SK-N-SH (cell line): ENCODE data around the gene CLTCL1. TPM values are rescaled to one million over a fixed set of nuclear protein-coding genes. Genes with fewer than 3 reads are reported as not detected.

Experiments
- CTCF ChIA-PET: fragments of 300-600, 350-600 bp; formaldehyde crosslinking; extraction: SDS; loops from one replicate; lab custom pipeline; 2021; lab: Yijun Ruan, JAX
- POLR2A ChIA-PET: fragments of 350-600 bp; sonication (Branson Sonifier 250); formaldehyde crosslinking; extraction: SDS; loops from one replicate; lab custom pipeline; 2020; ENCODE audit warnings: antibody characterized with exemption, inconsistent platforms; lab: Yijun Ruan, JAX
- DNase-seq: peaks from one replicate; pipeline ENCODE4 v3.0.0; 2012
- H2AFZ ChIP-seq: fragments of 200-600 bp; sonication (generic); 2 replicates; pipeline ENCODE4 v1.8.1; 2016; ENCODE audit warnings: antibody characterized with exemption, mild to moderate bottlenecking, low read depth
- H3F3A ChIP-seq: fragments of 200-600 bp; sonication (generic); replicated peaks from 2 replicates; pipeline ENCODE3; 2016; ENCODE audit warnings: antibody characterized with exemption, mild to moderate bottlenecking; ENCODE audit not compliant: insufficient read depth
- H3K27ac ChIP-seq, 2 experiments: fragments of 200-500 bp in 1 of 2; fragments of 200-600 bp in 1 of 2; sonication (Bioruptor generic) in 1 of 2; sonication (generic), shearing (Covaris generic) in 1 of 2; 2 replicates each; pipeline versions ENCODE4 v1.5.1 to v1.6.1; 2014 to 2016; ENCODE audit warnings: low read depth in 2 of 2, inconsistent platforms in 1 of 2, low read length in 1 of 2, mild to moderate bottlenecking in 1 of 2, mixed read lengths in 1 of 2
- H3K27me3 ChIP-seq: fragments of 200-600 bp; sonication (generic), shearing (Covaris generic); 2 replicates; pipeline ENCODE4 v1.6.1; 2016; ENCODE audit warnings: mixed run types; ENCODE audit not compliant: insufficient read depth
- H3K36me3 ChIP-seq, 2 experiments: fragments of 200-500 bp in 1 of 2; fragments of 200-600 bp in 1 of 2; sonication (Bioruptor generic) in 1 of 2; sonication (generic) in 1 of 2; replicated peaks in 1 of 2; 2 replicates each; pipeline versions ENCODE3 to v1.5.1; 2014 to 2016; ENCODE audit warnings: low read length in 1 of 2, mild to moderate bottlenecking in 1 of 2; ENCODE audit not compliant: insufficient read depth in 2 of 2, control insufficient read depth in 1 of 2
- H3K4me1 ChIP-seq, 2 experiments: fragments of 200-500 bp in 1 of 2; fragments of 200-600 bp in 1 of 2; sonication (Bioruptor generic) in 1 of 2; sonication (generic), shearing (Covaris generic) in 1 of 2; 2 replicates each; pipeline versions ENCODE4 v1.5.1 to v1.6.1; 2014 to 2016; ENCODE audit warnings: low read depth in 1 of 2, low read length in 1 of 2, mixed run types in 1 of 2; ENCODE audit not compliant: insufficient read depth in 2 of 2, control insufficient read depth in 1 of 2
- H3K4me2 ChIP-seq: fragments of 200-600 bp; sonication (generic), shearing (Covaris generic); 2 replicates; pipeline ENCODE4 v1.6.1; 2017; ENCODE audit warnings: mixed run types
- H3K4me3 ChIP-seq, 2 experiments: fragments of 200-500 bp in 1 of 2; fragments of 200-600 bp in 1 of 2; sonication (Bioruptor generic) in 1 of 2; sonication (generic), shearing (Covaris generic) in 1 of 2; 2 replicates each; pipeline versions ENCODE4 v1.5.1 to v1.8.1; 2014 to 2016; ENCODE audit warnings: low read depth in 2 of 2, inconsistent platforms in 1 of 2, low read length in 1 of 2, mild to moderate bottlenecking in 1 of 2, mixed read lengths in 1 of 2, moderate library complexity in 1 of 2
- H3K79me2 ChIP-seq: fragments of 200-600 bp; sonication (generic); 2 replicates; pipeline ENCODE4 v1.8.1; 2017; ENCODE audit warnings: mild to moderate bottlenecking; ENCODE audit not compliant: insufficient read depth
- H3K9ac ChIP-seq: fragments of 200-600 bp; sonication (generic); 2 replicates; pipeline ENCODE4 v1.6.1; 2017; ENCODE audit warnings: mixed run types
- H3K9me2 ChIP-seq: fragments of 200-600 bp; sonication (generic); 2 replicates; pipeline ENCODE4 v1.6.1; 2017; ENCODE audit warnings: mixed run types
- H3K9me3 ChIP-seq: fragments of 200-600 bp; sonication (generic); 2 replicates; pipeline ENCODE4 v1.6.1; 2017; ENCODE audit warnings: mixed run types, mild to moderate bottlenecking, moderate library complexity
- H4K20me1 ChIP-seq: fragments of 200-600 bp; sonication (generic); 2 replicates; pipeline ENCODE4 v1.6.1; 2017; ENCODE audit warnings: mild to moderate bottlenecking, mixed run types; ENCODE audit not compliant: insufficient read depth
- CHD2 ChIP-seq: fragments of 150-350 bp; IDR thresholded peaks from 2 replicates; pipeline ENCODE4 v1.6.1; 2018; ENCODE audit warnings: low read length; ENCODE audit not compliant: partially characterized antibody
- ELF1 ChIP-seq: IDR thresholded peaks from 2 replicates; pipeline ENCODE4 v1.4.0; 2012
- EP300 ChIP-seq, 2 experiments: IDR thresholded peaks; 2 replicates each; pipeline versions ENCODE4 v1.4.0 to v1.6.1; 2012; ENCODE audit warnings: borderline replicate concordance in 1 of 2, low read depth in 1 of 2, low read length in 1 of 2
- FOSL2 ChIP-seq: IDR thresholded peaks from 2 replicates; pipeline ENCODE4 v1.4.0; 2012; ENCODE audit warnings: low read depth, mild to moderate bottlenecking, moderate library complexity, borderline replicate concordance
- FOXJ3 ChIP-seq: sonication (generic); formaldehyde crosslinking; IDR thresholded peaks from 2 replicates; pipeline ENCODE4 v1.5.1; 2020; ENCODE audit warnings: mild to moderate bottlenecking, missing genetic modification reagents
- FOXM1 ChIP-seq: IDR thresholded peaks from 2 replicates; pipeline ENCODE4 v1.4.0; 2012; ENCODE audit warnings: low read depth, mild to moderate bottlenecking
- IRF3 ChIP-seq: fragments of 150-350 bp; IDR thresholded peaks from 2 replicates; pipeline ENCODE4 v1.6.1; 2016; ENCODE audit warnings: mild to moderate bottlenecking, low read depth, low read length
- JUND ChIP-seq: IDR thresholded peaks from 2 replicates; pipeline ENCODE4 v1.4.0; 2012
- NFIC ChIP-seq: IDR thresholded peaks from 2 replicates; pipeline ENCODE4 v1.4.0; 2012; ENCODE audit warnings: borderline replicate concordance
- NRF1 ChIP-seq: IDR thresholded peaks from 2 replicates; pipeline ENCODE4 v1.6.1; 2012; ENCODE audit warnings: low read depth, mild to moderate bottlenecking, low read length
- RAD21 ChIP-seq: IDR thresholded peaks from 2 replicates; pipeline ENCODE4 v1.6.1; 2012; ENCODE audit warnings: mild to moderate bottlenecking, low read length
- RFX5 ChIP-seq: IDR thresholded peaks from 2 replicates; pipeline ENCODE4 v1.6.1; 2012; ENCODE audit warnings: mild to moderate bottlenecking, improper control_type of control experiment, low read length
- SMC3 ChIP-seq: IDR thresholded peaks from 2 replicates; pipeline ENCODE4 v1.6.1; 2012; ENCODE audit warnings: low read depth, low read length, improper control_type of control experiment
- TAF1 ChIP-seq: IDR thresholded peaks from 2 replicates; pipeline ENCODE4 v1.6.1; 2012; ENCODE audit warnings: low read depth, mild to moderate bottlenecking, low read length, moderate library complexity, borderline replicate concordance
- TCF12 ChIP-seq: IDR thresholded peaks from 2 replicates; pipeline ENCODE4 v1.4.0; 2012
- TEAD4 ChIP-seq: IDR thresholded peaks from 2 replicates; pipeline ENCODE4 v1.4.0; 2012; ENCODE audit warnings: mild to moderate bottlenecking, borderline replicate concordance; ENCODE audit not compliant: insufficient read depth
- USF2 ChIP-seq: fragments of 150-350 bp; IDR thresholded peaks from 2 replicates; pipeline ENCODE4 v1.6.1; 2017; ENCODE audit warnings: antibody characterized with exemption, low read length, low read depth, borderline replicate concordance
- YY1 ChIP-seq: IDR thresholded peaks from 2 replicates; pipeline ENCODE4 v1.4.0; 2012; ENCODE audit warnings: low read depth, mild to moderate bottlenecking
- ZBTB33 ChIP-seq: IDR thresholded peaks from 2 replicates; pipeline ENCODE4 v1.4.0; 2012; ENCODE audit warnings: low read depth, borderline replicate concordance
- WGBS: methylation state at CpG from one replicate; pipeline ENCODE4 v1.1.6; 2017; ENCODE audit warnings: low lambda C conversion rate; 5-methylcytosine and 5-hydroxymethylcytosine counted together
- polyA plus RNA-seq, 3 experiments: library from polyadenylated mRNA; depleted of rRNA; stranded (reverse); fragments of >200 nt; gene quantifications; 2 replicates each; pipeline ENCODE4 v1.2.3, GENCODE V29; 2012

Gene CLTCL1
- polyA plus RNA-seq, 1 of the 3 experiments (the other 2 are of a cell fraction), result 6.7 TPM

GRCh38 chr22:19215360-19215759 is 76.2 kb downstream of the CLTCL1 start:
- H3K36me3 ChIP-seq, result peaks cover 0 to 16% of the 10 kb centered on the region in 2 experiments
- ChIA-PET CTCF (interaction anchor here (2.5 kb wide), 1 partner anchor 36 kb away, joined by 7 read pairs; no protein-coding TSS in a partner anchor), POLR2A (no interaction called here)
- no peaks in the 10 kb centered on the region for H3K9me2 ChIP-seq
- peaks cover 8% of the 10 kb centered on the region for H3F3A ChIP-seq
- H4K20me1 ChIP-seq, result no peaks in the 10 kb centered on the region
- H3K79me2 ChIP-seq, result no peaks in the 10 kb centered on the region
- no peaks in the 10 kb centered on the region for H3K27me3 ChIP-seq
- no peak overlapping the region for H3K4me2 ChIP-seq
- DNase-seq, result no peak
- H3K4me3 ChIP-seq, result no peak overlapping the region
- H3K9ac ChIP-seq, result no peak overlapping the region
- peaks cover 0 to 10% of the 10 kb centered on the region in 2 experiments; a peak in 2 of 4 replicates for H3K4me1 ChIP-seq
- 93% methylated on average over 14 of the region's 14 CpGs for WGBS
- H2AFZ ChIP-seq, result no peak overlapping the region
- no peak overlapping the region for H3K27ac ChIP-seq
- no peaks in the 10 kb centered on the region for H3K9me3 ChIP-seq
- TF ChIP-seq ZBTB33 (no peak), NFIC (no peak), SMC3 (no peak), TAF1 (no peak), ELF1 (no peak), IRF3 (no peak), FOXJ3 (CRISPR knock-in tag) (no peak), TCF12 (no peak), TEAD4 (no peak), YY1 (no peak), CHD2 (no peak), RFX5 (no peak), RAD21 (no peak), FOSL2 (no peak), FOXM1 (no peak), EP300 (IDR thresholded peaks at IDR 0.05; ENCODE audit: borderline replicate concordance in 1 of 2, low read depth in 1 of 2, low read length in 1 of 2) (no peak), JUND (no peak), NRF1 (no peak), USF2 (no peak)
